ENCODE results near the gene DNAJC1. TPM values are rescaled to one million over a fixed set of nuclear protein-coding genes. Genes with fewer than 3 reads are reported as not detected.

DNAJC1 gene
- total and polyA plus RNA-seq, 10 of the 15 experiments (the other 5 are each of a cell fraction or from before 2014, with no cell fraction given), result 2.5 to 39.3 (median 20.4) TPM

- ChIA-PET CTCF (no interaction called here), POLR2A (interaction anchor here (0.6 kb wide), 1 partner anchor 362 kb away, joined by 3 read pairs; no protein-coding TSS in a partner anchor), RAD21 (ENCODE audit: unreplicated experiment) (interaction anchor here (0.6 kb wide), 1 partner anchor 131 kb away, joined by 3 read pairs; no protein-coding TSS in a partner anchor), SMC1A (ENCODE audit: uncharacterized antibody, unreplicated experiment) (no interaction called here)
- H3K9me3 ChIP-seq (replicated peaks; ENCODE audit: control insufficient read depth, insufficient read depth, low read length), result no peaks in the 10 kb centered on the region
- H4K20me1 ChIP-seq (ENCODE audit: control insufficient read depth, insufficient read depth), result no peaks in the 10 kb centered on the region
- H3K4me1 ChIP-seq (ENCODE audit: control insufficient read depth, insufficient read depth, low read length), result no peaks in the 10 kb centered on the region
- no peaks in the 10 kb centered on the region for H3K27me3 ChIP-seq (replicated peaks in 1 of 2; ENCODE audit: control insufficient read depth in 2 of 2, insufficient read depth in 2 of 2, low read length in 1 of 2)
- H3K4me2 ChIP-seq (ENCODE audit: control insufficient read depth, insufficient read depth), result no peak overlapping the region
- no peaks in the 10 kb centered on the region; a peak in 4 of 4 replicates for H3K36me3 ChIP-seq (ENCODE audit: control insufficient read depth in 2 of 2, insufficient read depth in 2 of 2, low read length in 1 of 2)
- no peak for FAIRE-seq
- WGBS (ENCODE audit: insufficient coverage, insufficient replicate concordance, low lambda C conversion rate, missing lambda C conversion rate), result 97% methylated on average over 21 of the region's 21 CpGs
- no peak for DNase-seq (ENCODE audit: low read depth, low spot score)
- intact Hi-C loops (cut with micrococcal nuclease; ENCODE audit: unreplicated experiment), result no loop called here
- in situ Hi-C loops (cut with MboI), result no loop called here
- ATAC-seq, result no peak
- BruUV-seq (replicated peaks), result no TSS peak
- H3K9ac ChIP-seq (ENCODE audit: control insufficient read depth, insufficient read depth, low read length), result no peak overlapping the region
- H3K79me2 ChIP-seq (ENCODE audit: control insufficient read depth, insufficient read depth, low read length), result no peaks in the 10 kb centered on the region
- no peak overlapping the region for H3K27ac ChIP-seq (ENCODE audit: control insufficient read depth, insufficient read depth)
- H3K4me3 ChIP-seq, result no peak overlapping the region
- H2AFZ ChIP-seq (ENCODE audit: control insufficient read depth, low read depth, low read length), result no peak overlapping the region
- TF ChIP-seq NFYA (IDR thresholded peaks at IDR 0.05; ENCODE audit: borderline replicate concordance, low read depth, low read length) (no peak), FOS (IDR thresholded peaks at IDR 0.05; ENCODE audit: borderline replicate concordance, extremely low read depth, insufficient read length) (no peak), KLF5 (IDR thresholded peaks at IDR 0.05; ENCODE audit: partially characterized antibody) (no peak), ZBED1 (IDR thresholded peaks at IDR 0.05; ENCODE audit: borderline replicate concordance) (no peak), PBX3 (IDR thresholded peaks at IDR 0.05; ENCODE audit: insufficient replicate concordance, low read depth, low read length) (no peak), POLR2AphosphoS2 (IDR thresholded peaks at IDR 0.05; ENCODE audit: low read depth, low read length) (no peak), EP300 (IDR thresholded peaks at IDR 0.05; ENCODE audit: borderline replicate concordance in 1 of 2, control insufficient read depth in 1 of 2, low read depth in 2 of 2, low read length in 2 of 2) (no peak), ELK1 (IDR thresholded peaks at IDR 0.05; ENCODE audit: low read depth, low read length) (no peak), NFYB (IDR thresholded peaks at IDR 0.05; ENCODE audit: insufficient read depth, low read depth, low read length) (no peak)
Observed at GRCh38 chr10:21759232-21759631, 244.3 kb downstream of the DNAJC1 start.

All from GM12878 (cell line).